ENCODE measurements around the gene FOXO3. TPM values are rescaled to one million over a fixed set of nuclear protein-coding genes. Genes with fewer than 3 reads are reported as not detected.
A peak's percentile ranks its signal among the peaks of the same experiment; 100 is the strongest.

The FOXO3 gene
- total RNA-seq, 1 experiment from 2014 or later: 10.5 TPM

GRCh38 chr6:108665495-108666196, 104.9 kb downstream of the FOXO3 start:
- Histone ChIP-seq H3K9ac (ENCODE audit: low read length) (no peak overlapping the region), H3K27ac (ENCODE audit: low read length) (no peak overlapping the region), H3K27me3 (ENCODE audit: low read length) (no peaks in the 10 kb centered on the region), H4K20me1 (ENCODE audit: insufficient read depth, low read depth, low read length) (peaks cover 28% of the 10 kb centered on the region), H3K9me3 (ENCODE audit: low read length) (no peaks in the 10 kb centered on the region), H3K4me2 (ENCODE audit: low read depth, low read length, poor library complexity, severe bottlenecking) (no peak overlapping the region), H2AFZ (ENCODE audit: low read length) (no peak overlapping the region), H3K36me3 (ENCODE audit: insufficient read depth, low read length) (no peaks in the 10 kb centered on the region), H3K4me3 (ENCODE audit: low read length) (no peak overlapping the region), H3K9me2 (replicated peaks; ENCODE audit: insufficient read depth, low read length) (no peaks in the 10 kb centered on the region), H3K4me1 (ENCODE audit: low read length) (no peaks in the 10 kb centered on the region), H3K79me2 (ENCODE audit: low read length) (no peaks in the 10 kb centered on the region)
- DNase-seq: no peak

GRCh38 chr6:108666656-108667260, 106.0 kb downstream of the FOXO3 start:
- H3K27ac ChIP-seq (ENCODE audit: low read length): no peak overlapping the region
- H3K4me1 ChIP-seq (ENCODE audit: low read length): no peaks in the 10 kb centered on the region
- no peaks in the 10 kb centered on the region for H3K27me3 ChIP-seq (ENCODE audit: low read length)
- no peak for DNase-seq
- no peaks in the 10 kb centered on the region for H3K9me2 ChIP-seq (replicated peaks; ENCODE audit: insufficient read depth, low read length)
- H3K9ac ChIP-seq (ENCODE audit: low read length): no peak overlapping the region
- no peaks in the 10 kb centered on the region for H3K9me3 ChIP-seq (ENCODE audit: low read length)
- no peaks in the 10 kb centered on the region for H3K36me3 ChIP-seq (ENCODE audit: insufficient read depth, low read length)
- no peaks in the 10 kb centered on the region for H3K79me2 ChIP-seq (ENCODE audit: low read length)
- H3K4me3 ChIP-seq (ENCODE audit: low read length): no peak overlapping the region
- no peak overlapping the region for H2AFZ ChIP-seq (ENCODE audit: low read length)
- H4K20me1 ChIP-seq (ENCODE audit: insufficient read depth, low read depth, low read length): peaks cover 33% of the 10 kb centered on the region
- no peak overlapping the region for H3K4me2 ChIP-seq (ENCODE audit: low read depth, low read length, poor library complexity, severe bottlenecking)

GRCh38 chr6:108667993-108668392, 107.3 kb downstream of the FOXO3 start:
- Histone ChIP-seq H3K9ac (ENCODE audit: low read length) (no peak overlapping the region), H3K79me2 (ENCODE audit: low read length) (no peaks in the 10 kb centered on the region), H3K9me2 (replicated peaks; ENCODE audit: insufficient read depth, low read length) (no peaks in the 10 kb centered on the region), H3K4me2 (ENCODE audit: low read depth, low read length, poor library complexity, severe bottlenecking) (no peak overlapping the region), H3K9me3 (ENCODE audit: low read length) (no peaks in the 10 kb centered on the region), H3K27ac (ENCODE audit: low read length) (no peak overlapping the region), H3K27me3 (ENCODE audit: low read length) (no peaks in the 10 kb centered on the region), H3K36me3 (ENCODE audit: insufficient read depth, low read length) (no peaks in the 10 kb centered on the region), H3K4me3 (ENCODE audit: low read length) (no peak overlapping the region), H2AFZ (ENCODE audit: low read length) (no peak overlapping the region), H4K20me1 (ENCODE audit: insufficient read depth, low read depth, low read length) (peaks cover 44% of the 10 kb centered on the region), H3K4me1 (ENCODE audit: low read length) (no peaks in the 10 kb centered on the region)
- DNase-seq: peak; percentile 27

- H3K4me1 ChIP-seq (ENCODE audit: low read length): no peaks in the 10 kb centered on the region
- no peak overlapping the region for H3K4me3 ChIP-seq (ENCODE audit: low read length)
- H4K20me1 ChIP-seq (ENCODE audit: insufficient read depth, low read depth, low read length): peaks cover 59% of the 10 kb centered on the region
- no peaks in the 10 kb centered on the region for H3K36me3 ChIP-seq (ENCODE audit: insufficient read depth, low read length)
- no peak overlapping the region for H3K9ac ChIP-seq (ENCODE audit: low read length)
- H2AFZ ChIP-seq (ENCODE audit: low read length): no peak overlapping the region
- no peaks in the 10 kb centered on the region for H3K9me3 ChIP-seq (ENCODE audit: low read length)
- no peaks in the 10 kb centered on the region for H3K9me2 ChIP-seq (replicated peaks; ENCODE audit: insufficient read depth, low read length)
- H3K27ac ChIP-seq (ENCODE audit: low read length): no peak overlapping the region
- H3K4me2 ChIP-seq (ENCODE audit: low read depth, low read length, poor library complexity, severe bottlenecking): no peak overlapping the region
- no peaks in the 10 kb centered on the region for H3K27me3 ChIP-seq (ENCODE audit: low read length)
- DNase-seq: no peak
- no peaks in the 10 kb centered on the region for H3K79me2 ChIP-seq (ENCODE audit: low read length)
Observed at GRCh38 chr6:108669673-108670072, 109.0 kb downstream of the FOXO3 start.

- Histone ChIP-seq H3K4me2 (ENCODE audit: low read depth, low read length, poor library complexity, severe bottlenecking) (no peak overlapping the region), H4K20me1 (ENCODE audit: insufficient read depth, low read depth, low read length) (peaks cover 69% of the 10 kb centered on the region), H3K79me2 (ENCODE audit: low read length) (no peaks in the 10 kb centered on the region), H3K9me3 (ENCODE audit: low read length) (no peaks in the 10 kb centered on the region), H3K9ac (ENCODE audit: low read length) (no peak overlapping the region), H3K4me1 (ENCODE audit: low read length) (no peaks in the 10 kb centered on the region), H3K27ac (ENCODE audit: low read length) (no peak overlapping the region), H3K9me2 (replicated peaks; ENCODE audit: insufficient read depth, low read length) (no peaks in the 10 kb centered on the region), H3K27me3 (ENCODE audit: low read length) (no peaks in the 10 kb centered on the region), H2AFZ (ENCODE audit: low read length) (no peak overlapping the region), H3K36me3 (ENCODE audit: insufficient read depth, low read length) (no peaks in the 10 kb centered on the region), H3K4me3 (ENCODE audit: low read length) (no peak overlapping the region)
- DNase-seq: no peak
Observed at GRCh38 chr6:108671175-108671574, 110.5 kb downstream of the FOXO3 start.

- Histone ChIP-seq H3K4me3 (ENCODE audit: low read length) (no peak overlapping the region), H4K20me1 (ENCODE audit: insufficient read depth, low read depth, low read length) (peaks cover 72% of the 10 kb centered on the region), H3K79me2 (ENCODE audit: low read length) (no peaks in the 10 kb centered on the region), H3K9ac (ENCODE audit: low read length) (no peak overlapping the region), H3K36me3 (ENCODE audit: insufficient read depth, low read length) (no peaks in the 10 kb centered on the region), H3K27ac (ENCODE audit: low read length) (no peak overlapping the region), H3K4me1 (ENCODE audit: low read length) (no peaks in the 10 kb centered on the region), H3K4me2 (ENCODE audit: low read depth, low read length, poor library complexity, severe bottlenecking) (no peak overlapping the region), H3K9me2 (replicated peaks; ENCODE audit: insufficient read depth, low read length) (no peaks in the 10 kb centered on the region), H3K27me3 (ENCODE audit: low read length) (no peaks in the 10 kb centered on the region), H3K9me3 (ENCODE audit: low read length) (no peaks in the 10 kb centered on the region), H2AFZ (ENCODE audit: low read length) (no peak overlapping the region)
- DNase-seq: no peak
Observed at GRCh38 chr6:108671790-108672189, 111.1 kb downstream of the FOXO3 start.

- Histone ChIP-seq H3K4me2 (ENCODE audit: low read depth, low read length, poor library complexity, severe bottlenecking) (no peak overlapping the region), H4K20me1 (ENCODE audit: insufficient read depth, low read depth, low read length) (peaks cover 75% of the 10 kb centered on the region), H3K9me2 (replicated peaks; ENCODE audit: insufficient read depth, low read length) (no peaks in the 10 kb centered on the region), H3K4me3 (ENCODE audit: low read length) (no peak overlapping the region), H3K27me3 (ENCODE audit: low read length) (no peaks in the 10 kb centered on the region), H3K27ac (ENCODE audit: low read length) (no peak overlapping the region), H2AFZ (ENCODE audit: low read length) (no peak overlapping the region), H3K79me2 (ENCODE audit: low read length) (no peaks in the 10 kb centered on the region), H3K9ac (ENCODE audit: low read length) (no peak overlapping the region), H3K9me3 (ENCODE audit: low read length) (no peaks in the 10 kb centered on the region), H3K4me1 (ENCODE audit: low read length) (no peaks in the 10 kb centered on the region), H3K36me3 (ENCODE audit: insufficient read depth, low read length) (no peaks in the 10 kb centered on the region)
- no peak for DNase-seq
Observed at GRCh38 chr6:108672641-108673040, 111.9 kb downstream of the FOXO3 start.

GRCh38 chr6:108673153-108673552, 112.4 kb downstream of the FOXO3 start:
- H3K4me3 ChIP-seq (ENCODE audit: low read length): no peak overlapping the region
- H2AFZ ChIP-seq (ENCODE audit: low read length): no peak overlapping the region
- H3K9ac ChIP-seq (ENCODE audit: low read length): no peak overlapping the region
- no peaks in the 10 kb centered on the region for H3K36me3 ChIP-seq (ENCODE audit: insufficient read depth, low read length)
- H3K4me2 ChIP-seq (ENCODE audit: low read depth, low read length, poor library complexity, severe bottlenecking): no peak overlapping the region
- DNase-seq: no peak
- no peaks in the 10 kb centered on the region for H3K9me3 ChIP-seq (ENCODE audit: low read length)
- no peak overlapping the region for H3K27ac ChIP-seq (ENCODE audit: low read length)
- no peaks in the 10 kb centered on the region for H3K9me2 ChIP-seq (replicated peaks; ENCODE audit: insufficient read depth, low read length)
- peaks cover 70% of the 10 kb centered on the region for H4K20me1 ChIP-seq (ENCODE audit: insufficient read depth, low read depth, low read length)
- no peaks in the 10 kb centered on the region for H3K4me1 ChIP-seq (ENCODE audit: low read length)
- no peaks in the 10 kb centered on the region for H3K79me2 ChIP-seq (ENCODE audit: low read length)
- H3K27me3 ChIP-seq (ENCODE audit: low read length): no peaks in the 10 kb centered on the region

Data from Karpas-422 (cell line).